Cerebellar cortex (tissue), 1 donor: Measurements from ENCODE around the gene CDK14.

Experiments used
- DNase-seq: peaks from one replicate; pipeline ENCODE4 v3.0.0-alpha.2; 2015; ENCODE audit warnings: low spot score

CDK14 gene

DNA sequence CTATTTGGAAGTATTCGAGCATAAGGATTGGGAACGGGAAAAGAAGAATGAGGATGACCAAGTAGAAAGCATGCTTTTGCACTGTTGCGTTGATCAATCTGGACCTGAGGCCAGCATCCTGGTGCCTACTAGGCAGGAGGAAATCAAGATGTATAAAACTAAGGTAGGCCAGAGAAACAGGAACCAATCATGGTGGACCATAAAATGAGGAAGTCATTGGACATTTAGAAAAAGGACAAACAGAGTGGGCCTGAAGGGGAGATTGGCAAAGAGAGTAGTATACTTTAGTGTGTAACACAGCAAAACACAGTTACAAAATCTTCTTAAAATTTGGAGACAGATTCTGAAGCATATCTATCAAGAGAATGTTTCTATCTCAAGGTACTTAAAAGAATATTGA is 497.1 kb downstream of the CDK14 start:
- no peak for DNase-seq

DNA sequence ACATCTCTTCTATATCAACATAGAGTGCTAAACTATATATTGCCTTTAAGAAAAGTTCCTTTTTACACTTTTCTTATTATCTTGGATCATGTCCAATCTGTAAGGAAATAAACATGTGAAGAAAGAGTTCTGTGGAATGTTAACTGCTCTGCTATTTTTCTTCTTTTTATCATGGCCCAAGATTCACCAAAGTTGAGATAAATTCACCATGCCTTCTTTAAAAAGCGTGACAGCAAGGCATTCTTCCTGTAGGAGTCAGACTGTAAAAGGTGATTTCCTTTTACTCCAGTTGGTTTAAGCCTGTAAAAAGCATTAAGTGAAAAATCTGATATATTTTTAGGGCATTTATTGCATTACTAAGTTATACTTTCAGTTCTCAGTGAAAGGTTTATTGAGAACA is 502.4 kb downstream of the CDK14 start:
- DNase-seq, result no peak

DNA sequence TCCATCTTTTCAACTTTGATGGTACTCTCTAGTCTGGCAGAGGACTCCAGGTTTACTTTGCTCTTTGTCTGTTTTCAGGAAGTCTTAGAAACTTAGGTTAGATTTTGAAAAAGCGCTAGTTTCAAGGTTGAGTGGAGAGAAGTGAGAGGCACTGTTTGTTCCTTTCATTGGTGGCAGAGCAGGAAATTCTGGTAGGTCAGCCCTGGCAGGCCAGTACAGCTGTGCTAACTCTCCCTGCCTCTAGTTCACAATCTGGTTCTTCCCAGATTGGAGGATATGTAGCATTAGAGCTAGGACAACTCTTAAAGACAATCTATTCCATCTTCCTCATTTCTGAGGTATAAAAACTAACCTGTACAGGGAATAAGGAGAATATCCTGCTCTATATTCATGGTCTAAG is 507.2 kb downstream of the CDK14 start:
- no peak for DNase-seq

DNA sequence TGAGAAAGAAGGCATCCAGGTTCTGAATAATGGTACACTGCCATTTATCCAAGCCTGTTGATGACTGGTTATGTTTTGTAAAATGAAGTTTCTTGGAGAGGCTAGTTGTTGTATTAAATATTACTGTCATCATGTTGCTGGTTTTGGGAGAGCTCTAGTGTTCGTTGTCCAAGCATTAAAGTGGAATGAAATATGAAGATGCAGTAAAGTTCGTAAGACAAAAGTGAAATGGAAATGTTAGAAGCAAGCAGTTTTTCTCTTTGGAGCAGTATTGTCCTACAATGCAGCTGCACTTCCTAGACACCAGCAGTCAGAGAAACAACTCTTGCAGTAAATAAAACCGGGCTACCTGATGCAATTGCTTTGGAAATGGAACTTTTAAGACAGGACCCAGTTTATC is 511.3 kb downstream of the CDK14 start:
- no peak for DNase-seq

DNA sequence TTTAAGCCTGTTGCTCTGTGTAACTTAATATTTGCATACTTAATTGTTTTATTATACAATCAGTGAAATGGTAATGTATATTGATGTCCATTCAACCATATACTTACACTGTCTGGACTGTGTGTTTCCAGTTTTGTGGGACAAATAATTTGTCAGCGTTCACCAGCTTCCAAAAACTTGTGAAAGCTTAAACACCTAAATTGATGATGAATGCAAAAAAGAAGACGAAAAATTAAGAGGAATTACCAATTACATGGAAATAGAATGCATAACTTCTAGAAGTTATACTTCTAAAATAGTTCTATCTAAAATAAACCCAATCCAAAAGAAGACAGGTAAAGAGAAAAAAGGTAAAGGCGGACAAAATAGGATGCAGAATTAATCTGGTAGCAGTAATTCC is 513.1 kb downstream of the CDK14 start:
- DNase-seq, result no peak

DNA sequence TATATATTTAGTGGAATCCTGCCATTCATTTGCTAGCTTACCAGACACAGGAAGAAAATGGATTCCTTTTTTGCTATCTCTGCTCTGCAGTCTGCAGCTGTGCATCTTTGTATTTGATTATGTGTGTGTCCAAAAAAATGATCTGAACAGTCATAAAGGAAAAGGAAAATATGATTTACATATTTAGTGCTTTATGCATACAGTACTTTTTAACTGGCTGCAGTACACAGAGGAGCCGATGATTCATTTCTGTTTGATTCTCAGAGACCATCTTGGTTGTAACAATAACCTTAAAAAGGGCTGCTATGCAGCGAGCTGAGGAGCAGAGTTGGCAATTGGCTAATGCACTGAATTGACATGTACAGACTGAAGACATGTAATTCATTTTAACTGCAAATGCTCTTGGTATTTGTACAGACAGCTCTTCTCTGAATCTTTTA is 516.8 kb downstream of the CDK14 start:
- DNase-seq, result no peak

DNA sequence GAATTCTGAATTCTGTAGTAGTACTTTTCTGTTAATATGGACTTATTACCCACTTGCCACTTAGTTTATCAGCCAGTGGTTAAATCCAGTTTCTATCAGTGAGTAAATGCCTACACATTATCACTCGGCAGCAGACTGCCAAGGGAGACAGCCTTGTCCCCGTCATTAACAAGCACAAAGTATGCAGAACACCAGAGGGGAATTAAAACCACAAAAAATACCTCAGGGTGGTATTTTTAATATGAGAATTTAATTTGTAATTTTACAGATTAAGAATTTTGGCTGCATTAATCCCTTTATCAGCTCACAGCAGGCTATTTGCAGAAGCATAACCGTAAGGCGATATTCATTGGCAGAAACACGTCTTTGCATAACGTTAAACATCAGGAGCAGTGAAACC is 518.1 kb downstream of the CDK14 start:
- no peak for DNase-seq

DNA sequence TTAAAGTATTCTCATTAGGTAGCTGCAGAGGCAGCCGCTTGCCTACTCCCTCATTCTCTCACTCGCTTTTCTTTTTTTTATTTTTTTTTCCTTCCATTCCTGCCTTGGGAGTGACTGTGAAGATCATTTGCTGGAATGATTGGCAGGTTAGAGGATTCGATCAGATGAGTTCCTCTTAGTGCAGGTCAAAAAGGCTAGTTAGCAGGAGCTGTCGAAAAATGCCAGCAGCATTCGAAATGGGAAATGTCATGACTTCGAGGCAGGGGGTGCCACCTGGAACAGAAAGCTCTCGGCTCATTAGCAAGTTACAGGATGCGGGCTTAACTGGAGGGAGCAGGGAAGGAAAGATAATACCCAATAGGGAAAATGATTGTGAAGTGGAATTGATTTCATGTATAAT is 530.6 kb downstream of the CDK14 start:
- peak; percentile 70 for DNase-seq

DNA sequence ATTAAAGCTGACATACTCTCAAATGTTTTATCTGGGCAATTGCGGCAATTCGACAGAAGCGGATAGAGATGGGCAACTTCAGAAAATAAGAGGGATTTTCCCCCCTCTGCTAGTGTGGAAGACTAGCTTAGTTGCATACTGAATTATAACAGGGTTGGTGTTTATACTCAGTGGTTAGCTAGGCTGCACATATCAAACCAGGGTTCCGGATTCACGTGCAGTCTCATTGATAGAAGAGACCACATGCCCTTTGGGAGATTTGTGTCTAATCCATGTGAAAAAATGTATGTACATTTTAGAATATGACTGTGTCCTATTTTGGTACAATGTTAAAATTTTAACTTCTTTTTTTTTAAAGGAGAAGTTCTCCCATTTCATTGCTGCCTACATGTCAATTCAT is 531.2 kb downstream of the CDK14 start:
- no peak for DNase-seq

DNA sequence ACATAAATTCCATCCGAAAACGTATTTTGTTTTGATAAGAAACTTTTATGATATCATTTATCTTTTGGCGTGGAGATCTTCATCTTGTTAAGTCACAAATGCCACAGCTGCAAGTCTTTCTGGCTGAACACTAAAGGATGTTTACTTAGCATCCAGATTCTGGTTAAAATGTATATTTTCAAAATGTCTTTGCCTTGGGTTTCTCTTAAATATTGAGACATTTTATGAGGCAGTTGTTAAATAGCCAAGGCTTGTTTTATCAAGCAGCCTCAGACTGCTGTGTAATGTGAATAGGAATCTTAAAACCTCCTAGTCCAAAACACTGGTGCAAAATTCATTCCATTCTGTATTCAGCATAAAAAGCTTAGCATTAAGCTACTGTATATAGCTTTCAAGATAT is 531.8 kb downstream of the CDK14 start:
- DNase-seq, result no peak

DNA sequence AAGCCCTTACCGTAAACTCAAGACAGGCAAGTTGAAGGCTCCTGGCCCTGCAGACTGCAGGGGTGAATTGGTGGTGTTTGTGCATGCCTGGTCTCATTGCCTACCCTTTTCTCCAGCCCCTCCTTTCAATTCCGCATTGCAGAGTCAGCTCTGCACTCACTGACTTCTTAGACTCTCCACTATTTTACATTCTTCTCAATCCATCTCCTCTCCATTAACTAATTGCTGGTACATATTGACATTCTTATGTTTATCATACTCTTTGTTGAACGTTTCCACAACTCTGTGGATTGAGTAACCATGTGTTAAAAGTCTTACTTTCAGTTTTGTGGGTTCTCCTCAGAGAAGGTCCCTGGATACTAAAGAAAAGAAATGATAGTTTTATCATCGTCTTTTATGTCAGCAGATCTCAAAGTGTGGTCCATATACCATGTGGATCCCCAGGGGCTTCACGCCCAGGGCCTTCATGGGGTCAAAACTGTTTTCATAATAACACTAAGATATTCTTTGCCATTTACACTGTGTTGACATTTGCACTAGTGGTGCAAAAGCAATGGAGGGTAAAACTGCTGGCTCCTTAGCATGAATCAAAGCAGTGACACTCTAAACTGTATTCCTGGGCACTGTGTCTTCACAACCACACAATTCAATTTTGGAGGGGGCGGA is 532.7 kb downstream of the CDK14 start:
- no peak for DNase-seq

DNA sequence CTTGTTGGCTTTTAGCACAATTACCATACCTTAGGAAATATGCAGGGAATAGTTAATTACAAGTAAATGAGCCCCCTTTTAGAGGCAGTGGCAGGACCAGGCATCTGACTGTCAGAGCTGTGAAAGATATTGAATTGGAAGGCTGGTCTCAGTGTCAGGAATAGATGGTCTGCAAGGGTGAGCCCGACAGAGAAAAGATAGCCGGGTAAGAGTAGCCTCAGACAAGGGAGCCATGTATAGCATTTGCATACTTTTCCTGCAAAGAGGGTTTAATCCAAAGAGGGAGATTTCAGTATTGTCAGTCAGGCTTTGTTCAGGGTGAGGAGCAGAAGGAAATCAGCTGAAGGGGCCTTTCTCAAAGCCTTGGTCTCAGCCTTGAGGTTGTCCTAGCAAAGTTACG is 539.2 kb downstream of the CDK14 start:
- DNase-seq, result no peak

DNA sequence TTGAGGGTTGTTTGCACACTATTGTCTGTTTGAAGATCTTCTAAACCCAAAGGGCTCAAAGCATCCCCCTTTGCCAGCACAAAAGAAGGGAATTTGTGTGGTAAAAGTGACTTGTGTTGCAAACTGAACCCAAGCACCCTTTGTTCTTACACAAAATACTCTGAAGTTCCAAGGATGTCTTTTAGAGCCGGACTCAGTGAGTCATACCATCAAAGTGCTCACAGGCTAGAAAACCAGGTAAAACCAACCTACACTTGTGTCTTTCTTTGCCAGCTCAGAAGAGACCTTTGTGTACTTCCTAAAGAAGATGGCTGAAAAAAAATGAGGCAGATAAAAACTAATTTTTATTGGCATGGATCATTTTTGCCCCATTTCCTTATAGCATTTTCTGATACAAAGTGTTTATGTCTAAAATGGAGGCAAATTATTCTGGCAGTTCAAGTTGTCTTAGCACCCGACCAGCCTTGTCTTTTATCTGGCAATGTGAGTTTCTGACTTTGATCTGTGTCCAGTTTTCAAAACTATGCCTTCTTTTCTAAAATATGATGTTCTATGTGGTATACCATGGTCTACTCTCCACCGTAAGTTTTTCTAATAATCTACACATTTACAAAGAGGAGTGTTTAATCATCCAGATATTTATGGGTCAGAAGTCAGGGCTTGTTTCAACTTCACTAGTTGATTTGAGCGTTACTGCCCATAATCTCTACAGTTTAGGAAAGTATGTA is 539.7 kb downstream of the CDK14 start:
- no peak for DNase-seq

DNA sequence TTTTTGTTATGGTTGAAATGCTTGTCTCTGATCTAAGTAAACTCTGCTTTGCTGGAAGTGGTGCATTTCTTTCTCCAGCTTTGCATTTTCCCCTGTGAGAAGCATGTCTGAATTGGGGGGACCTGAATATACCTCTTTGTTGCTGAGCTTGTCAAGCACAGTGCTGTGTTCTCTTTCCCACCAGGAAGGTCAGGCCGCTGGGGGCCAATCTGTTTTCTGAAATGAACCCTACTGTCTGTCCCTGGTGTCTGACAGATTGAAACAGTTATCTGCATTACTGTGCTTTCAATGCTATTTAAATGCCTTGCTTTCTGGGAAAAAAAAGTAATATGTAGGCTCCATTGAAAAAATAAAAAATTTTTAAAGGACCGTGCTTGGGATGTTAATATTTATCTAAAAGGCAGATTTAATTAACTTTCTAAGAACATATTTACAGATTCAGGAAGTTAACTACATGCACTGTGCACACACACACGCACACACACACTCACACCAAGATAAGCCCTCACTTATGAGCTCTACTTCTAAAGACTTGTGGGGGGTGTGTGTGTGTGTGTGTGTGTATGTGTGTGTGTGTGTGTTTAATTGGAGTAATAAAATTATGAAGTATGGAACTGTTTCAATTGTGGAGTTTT is 541.1 kb downstream of the CDK14 start:
- no peak for DNase-seq

DNA sequence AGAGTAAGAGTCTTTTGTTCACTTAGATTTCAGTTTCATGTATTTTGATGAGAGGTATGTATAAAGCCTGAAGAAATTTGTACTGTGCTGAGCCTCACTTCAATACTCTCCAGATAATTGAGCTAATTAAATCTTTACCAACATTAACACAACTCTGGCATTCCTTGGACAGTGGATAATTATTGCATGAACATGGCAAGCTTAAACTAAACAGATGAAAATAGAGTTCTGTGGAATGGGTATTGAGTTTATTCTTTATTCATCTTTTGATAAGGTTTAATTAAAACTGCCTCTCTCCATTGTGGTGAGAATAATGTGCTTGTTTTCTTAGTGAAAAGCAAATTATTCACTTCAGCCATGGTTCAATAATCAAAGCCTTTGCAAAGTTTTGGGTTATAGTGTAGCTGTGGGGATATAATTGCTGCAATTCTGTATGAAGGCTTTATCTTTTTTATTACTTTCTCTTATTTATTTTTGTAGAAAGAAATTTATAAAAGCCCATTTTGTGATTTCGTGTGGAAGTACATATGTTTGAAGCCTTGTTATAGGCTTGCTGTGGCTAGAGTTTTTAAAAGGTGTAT is 541.8 kb downstream of the CDK14 start:
- no peak for DNase-seq

DNA sequence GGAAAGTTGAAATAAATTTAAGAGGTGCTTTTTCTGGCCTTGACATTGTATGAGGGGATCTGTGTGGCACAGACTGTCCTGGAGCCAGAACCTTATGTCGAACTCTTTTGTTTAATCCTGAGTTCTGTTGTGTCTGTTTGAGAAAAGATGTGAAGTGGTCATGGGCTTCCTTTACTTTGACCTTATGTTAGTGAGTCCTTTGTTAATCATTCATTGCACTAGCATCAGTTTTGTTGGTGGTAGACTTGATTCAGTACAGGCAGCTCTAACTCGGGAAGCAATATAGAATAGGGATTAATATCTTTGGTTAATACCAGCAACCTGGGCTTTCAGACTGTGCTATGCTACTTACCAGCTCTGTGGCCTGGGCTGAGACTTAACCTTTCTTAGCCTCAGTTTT is 544.2 kb downstream of the CDK14 start:
- no peak for DNase-seq

DNA sequence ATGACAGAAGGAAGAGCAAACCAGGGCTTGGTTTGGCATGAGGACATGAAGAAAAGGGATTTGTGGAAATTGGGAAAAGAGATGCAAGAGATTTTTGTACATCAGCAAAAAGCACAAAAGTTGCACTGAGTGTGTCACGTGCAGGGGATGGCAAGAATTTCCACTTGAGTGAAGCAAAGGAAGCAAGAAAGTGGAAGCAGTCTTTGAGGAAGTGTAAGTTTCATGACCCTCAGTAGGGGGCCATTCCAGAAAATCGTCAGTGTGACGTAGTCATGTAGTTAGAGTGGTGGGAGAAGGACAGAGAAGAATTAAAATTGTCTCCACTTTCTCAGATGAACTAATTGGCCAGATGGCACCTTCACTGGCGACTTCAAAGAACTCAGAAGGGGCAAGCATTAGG is 544.9 kb downstream of the CDK14 start:
- DNase-seq, result no peak

DNA sequence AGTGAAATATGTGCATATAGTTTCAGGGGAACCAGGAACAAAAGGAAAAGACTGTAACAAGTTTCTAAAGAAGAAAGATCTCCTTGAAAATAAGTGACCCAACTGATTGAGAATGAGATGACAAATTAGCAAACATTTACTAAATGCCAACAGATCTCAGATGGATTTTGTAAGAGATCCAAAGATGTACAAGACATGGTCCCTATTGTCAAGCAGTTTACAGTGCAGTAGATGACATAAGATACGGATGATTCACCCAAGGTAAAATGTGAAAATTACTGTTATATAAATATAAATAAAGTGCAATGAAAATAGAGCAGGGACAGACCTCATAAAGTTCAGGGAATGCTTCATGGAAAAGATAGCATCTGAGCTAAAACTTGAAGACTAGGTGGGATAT is 546.6 kb downstream of the CDK14 start:
- DNase-seq, result no peak

DNA sequence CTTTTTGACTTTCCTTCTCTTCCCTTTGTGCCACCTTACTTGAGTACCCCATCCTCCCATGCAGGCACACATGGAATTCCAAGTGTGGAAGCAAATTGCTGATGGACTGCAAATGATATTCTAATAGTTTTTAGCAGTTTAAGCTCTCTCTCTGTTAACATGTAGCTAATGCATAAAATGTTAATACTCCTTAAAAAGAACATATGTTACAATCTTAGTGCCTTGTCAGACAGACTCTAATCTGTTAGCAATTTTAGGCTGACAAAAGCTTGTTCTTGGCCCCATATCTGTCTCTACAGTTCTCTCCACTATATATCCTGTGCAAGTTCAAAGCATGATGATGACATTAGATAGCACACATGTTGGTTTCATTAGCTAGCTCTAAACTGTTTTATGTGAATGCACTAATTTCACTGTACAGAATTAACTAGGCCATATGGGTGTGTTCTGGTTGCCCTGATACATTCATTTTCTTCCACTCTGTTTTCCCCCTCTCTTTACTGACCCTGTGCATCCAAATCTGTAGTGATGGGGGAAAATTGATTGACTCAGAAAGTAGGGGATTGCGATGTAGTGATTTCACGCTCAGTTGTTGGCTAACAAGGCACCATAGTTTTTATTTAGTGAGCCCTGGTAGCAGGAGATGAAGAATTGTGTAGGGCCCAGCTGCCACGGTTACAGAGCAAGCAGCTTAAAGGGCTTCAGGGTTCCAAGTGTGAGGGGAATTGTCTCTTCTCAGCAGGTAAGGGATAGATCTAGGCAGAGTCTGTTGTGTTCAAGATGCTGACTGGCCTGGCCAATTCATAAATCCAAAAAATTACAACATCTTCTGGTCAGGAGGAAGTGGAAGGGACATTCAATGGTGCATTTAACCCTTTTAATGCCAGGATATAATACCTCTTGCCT is 553.5 kb downstream of the CDK14 start:
- no peak for DNase-seq

DNA sequence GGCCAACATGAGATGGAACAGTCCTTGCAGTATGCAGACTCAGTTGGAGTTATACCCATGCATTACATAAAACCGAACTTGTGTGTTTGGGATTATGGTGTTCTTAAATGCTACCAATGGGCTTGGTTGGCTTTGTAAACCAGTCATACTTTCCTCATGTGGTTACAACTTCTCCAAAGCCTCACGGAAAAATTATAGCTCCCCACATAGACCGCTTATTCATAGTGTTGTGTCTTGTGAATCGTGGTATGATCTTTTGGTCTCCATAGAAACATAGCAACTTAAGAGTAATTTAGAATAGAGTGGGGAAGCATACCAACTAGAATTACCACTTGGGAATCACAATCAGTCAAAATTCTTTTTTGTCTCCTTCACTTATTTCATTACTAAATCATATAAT is 555.8 kb downstream of the CDK14 start:
- DNase-seq, result no peak

DNA sequence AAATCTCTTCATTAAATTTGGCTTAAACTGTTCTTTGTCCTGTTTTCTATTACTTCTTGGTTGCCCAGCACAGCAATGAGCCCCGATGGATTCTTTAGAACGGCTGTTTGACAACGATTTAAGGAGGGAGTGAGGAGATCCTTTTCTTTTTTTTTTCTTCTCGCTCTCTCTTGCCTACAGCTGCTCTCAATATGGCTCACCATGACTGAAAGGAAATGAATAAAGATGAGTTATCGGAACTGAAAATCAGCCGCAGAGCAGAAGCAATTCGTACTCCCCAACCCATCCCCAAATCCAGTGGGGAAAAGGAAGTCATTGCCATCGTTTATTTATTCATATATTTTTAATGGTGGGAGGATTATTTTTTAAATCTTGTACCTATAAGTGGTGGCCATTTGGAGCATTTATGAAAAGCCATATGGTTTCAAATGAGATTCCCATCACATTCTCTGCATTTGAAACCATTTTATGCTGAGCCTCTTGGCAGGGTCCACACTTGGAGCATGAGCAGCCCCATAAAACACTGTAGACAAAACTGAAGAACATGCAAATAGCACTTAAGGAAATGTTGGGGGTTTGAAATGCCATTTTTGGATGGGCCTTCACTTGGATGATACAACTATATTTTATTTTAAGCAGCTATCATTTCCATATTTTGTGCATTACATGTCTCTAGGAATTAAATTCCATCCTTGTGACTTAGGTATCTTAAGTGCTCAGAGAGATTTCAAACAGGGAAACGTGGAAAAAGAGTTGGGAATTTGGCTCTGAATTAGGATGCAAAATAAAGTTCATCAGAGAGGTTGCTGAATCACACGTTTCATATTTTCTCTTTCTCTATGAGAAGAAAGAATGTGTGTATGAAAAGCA is 560.4 kb downstream of the CDK14 start:
- DNase-seq, result no peak
